Neural progenitor cell (in vitro differentiated cells): Measurements from ENCODE around the gene MYRIP.

Source experiments
- CTCF ChIP-seq: fragments of 200-600 bp; sonication (generic); IDR thresholded peaks from 2 replicates; pipeline ENCODE4 v1.5.1; 2017; ENCODE audit warnings: antibody characterized with exemption, mild to moderate bottlenecking
- EZH2 ChIP-seq: fragments of 200-600 bp; sonication (generic); IDR thresholded peaks from 2 replicates; pipeline ENCODE4 v1.6.1; 2017; ENCODE audit warnings: antibody characterized with exemption, mild to moderate bottlenecking, moderate library complexity
- EZH2phosphoT487 ChIP-seq: fragments of 200-600 bp; sonication (generic); IDR thresholded peaks from 2 replicates; pipeline ENCODE4 v1.6.1; 2017; ENCODE audit warnings: antibody characterized with exemption

GRCh38 chr3:40229963-40230362 lies 420.6 kb downstream of the MYRIP start:
- no peak for TF ChIP-seq CTCF
- TF ChIP-seq EZH2phosphoT487, result no peak
- TF ChIP-seq EZH2, result no peak
